Lower leg skin (tissue), 4 donors: ENCODE data around the gene CADM3. TPM values are rescaled to one million over a fixed set of nuclear protein-coding genes. Genes with fewer than 3 reads are reported as not detected.
A peak's percentile ranks its signal among the peaks of the same experiment; 100 is the strongest.

ENCODE experiments used
- DNase-seq, 2 donors: peaks; one replicate each; pipeline ENCODE4 v3.0.0-alpha.2; 2019; ENCODE audit warnings: low spot score in 2 of 2
- H3K4me3 ChIP-seq: fragments of 200-600 bp; sonication (generic); 2 replicates; pipeline ENCODE4 v1.5.1; 2017; ENCODE audit warnings: mild to moderate bottlenecking, low read depth; ENCODE audit not compliant: poor library complexity, severe bottlenecking
- POLR2A ChIP-seq, 2 donors: fragments of 450-650 bp; IDR thresholded peaks; one replicate each; pipeline ENCODE4 v1.6.1; 2016 to 2017; ENCODE audit warnings: antibody characterized with exemption in 2 of 2, mild to moderate bottlenecking in 1 of 2, moderate library complexity in 1 of 2
- WGBS, 2 donors: methylation state at CpG; one replicate each; pipeline ENCODE4 v1.1.5; 2018; 5-methylcytosine and 5-hydroxymethylcytosine counted together
- intact Hi-C: fragments of 100-400 bp; cut with DNase I; formaldehyde crosslinking; loops from one replicate; pipeline ENCODE4 v1.15.0; 2023; ENCODE audit warnings: low total_unique reads
- total RNA-seq, 4 donors: library from RNA; depleted of rRNA; stranded (reverse); fragments of >200 nt; gene quantifications; one replicate each; pipeline ENCODE4 v1.1.0, GENCODE V29; 2016
- TF ChIP-seq, protein P1 (sequence below), 3 donors: fragments of 450-650 bp; IDR thresholded peaks; one replicate each; pipeline ENCODE4 v1.5.1; 2016; ENCODE audit warnings: antibody characterized with exemption in 3 of 3, mild to moderate bottlenecking in 3 of 3, moderate library complexity in 2 of 3

CADM3 gene
- total RNA-seq, 4 donors from 2014 or later: 2.6 to 11.0 (median 6.6) TPM

- WGBS, 2 donors: 64 to 70% methylated on average over 3 of the region's 3 CpGs
- intact Hi-C loops: no loop called here
- no peak for TF ChIP-seq POLR2A (IDR thresholded peaks at IDR 0.05)
- TF ChIP-seq, protein P1, sequence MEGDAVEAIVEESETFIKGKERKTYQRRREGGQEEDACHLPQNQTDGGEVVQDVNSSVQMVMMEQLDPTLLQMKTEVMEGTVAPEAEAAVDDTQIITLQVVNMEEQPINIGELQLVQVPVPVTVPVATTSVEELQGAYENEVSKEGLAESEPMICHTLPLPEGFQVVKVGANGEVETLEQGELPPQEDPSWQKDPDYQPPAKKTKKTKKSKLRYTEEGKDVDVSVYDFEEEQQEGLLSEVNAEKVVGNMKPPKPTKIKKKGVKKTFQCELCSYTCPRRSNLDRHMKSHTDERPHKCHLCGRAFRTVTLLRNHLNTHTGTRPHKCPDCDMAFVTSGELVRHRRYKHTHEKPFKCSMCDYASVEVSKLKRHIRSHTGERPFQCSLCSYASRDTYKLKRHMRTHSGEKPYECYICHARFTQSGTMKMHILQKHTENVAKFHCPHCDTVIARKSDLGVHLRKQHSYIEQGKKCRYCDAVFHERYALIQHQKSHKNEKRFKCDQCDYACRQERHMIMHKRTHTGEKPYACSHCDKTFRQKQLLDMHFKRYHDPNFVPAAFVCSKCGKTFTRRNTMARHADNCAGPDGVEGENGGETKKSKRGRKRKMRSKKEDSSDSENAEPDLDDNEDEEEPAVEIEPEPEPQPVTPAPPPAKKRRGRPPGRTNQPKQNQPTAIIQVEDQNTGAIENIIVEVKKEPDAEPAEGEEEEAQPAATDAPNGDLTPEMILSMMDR (IDR thresholded peaks at IDR 0.05): no peak
Observed at GRCh38 chr1:159152031-159152430, 19.4 kb upstream of the CADM3 start.

GRCh38 chr1:159161001-159161718, 10.3 kb upstream of the CADM3 start:
- intact Hi-C loops: loop anchor here (5.0 kb wide), 1 partner anchor 41 kb away; the partner anchor contains the start of gene ACKR1
- 1 to 2% methylated on average over 4 of the region's 4 CpGs for WGBS, 2 donors
- no peak overlapping the region for H3K4me3 ChIP-seq
- TF ChIP-seq, protein P1 (IDR thresholded peaks at IDR 0.05): peak in 1 of 3 donors; percentile 98
- TF ChIP-seq POLR2A (IDR thresholded peaks at IDR 0.05): no peak
- peak; percentile 70 to 90 for DNase-seq

More at GRCh38 chr1:159152031-159152430, 19.4 kb upstream of the CADM3 start:
- H3K4me3 ChIP-seq: no peak overlapping the region
- DNase-seq: no peak

DNA sequence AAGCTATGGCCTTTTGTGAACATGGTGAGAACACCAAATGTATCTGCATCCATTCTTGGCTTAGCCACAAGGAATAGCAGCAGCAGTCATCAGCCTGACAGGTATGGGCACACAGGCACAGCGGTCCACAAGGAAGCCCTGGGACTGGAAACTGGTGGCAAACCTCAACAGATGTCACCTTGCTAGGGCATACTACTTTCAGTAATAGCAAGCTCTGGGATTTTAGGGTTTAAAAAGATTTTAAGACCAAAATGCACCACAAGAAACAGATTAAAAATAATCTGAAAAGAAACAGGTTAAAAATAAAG, 9.7 kb upstream of the CADM3 start:
- H3K4me3 ChIP-seq: no peak overlapping the region
- 90 to 94% methylated on average over 1 of the region's 1 CpG for WGBS, 2 donors
- intact Hi-C loops: loop anchor here (5.0 kb wide), 1 partner anchor 41 kb away; the partner anchor contains the start of gene ACKR1
- DNase-seq: no peak
- TF ChIP-seq POLR2A (IDR thresholded peaks at IDR 0.05): no peak
- TF ChIP-seq, protein P1 (IDR thresholded peaks at IDR 0.05): no peak

GRCh38 chr1:159162516-159163265, 8.7 kb upstream of the CADM3 start:
- H3K4me3 ChIP-seq: no peak overlapping the region
- WGBS, 2 donors: 63 to 74% methylated on average over 4 of the region's 4 CpGs
- TF ChIP-seq POLR2A (IDR thresholded peaks at IDR 0.05): no peak
- TF ChIP-seq, protein P1 (IDR thresholded peaks at IDR 0.05): no peak
- DNase-seq: no peak
- intact Hi-C loops: loop anchor here (5.0 kb wide), 1 partner anchor 40 kb away; the partner anchor contains the start of gene ACKR1

GRCh38 chr1:159163614-159164228, 7.7 kb upstream of the CADM3 start:
- TF ChIP-seq, protein P1 (IDR thresholded peaks at IDR 0.05): no peak
- TF ChIP-seq POLR2A (IDR thresholded peaks at IDR 0.05): no peak
- intact Hi-C loops: loop anchor here (5.0 kb wide), 1 partner anchor 39 kb away; the partner anchor contains the start of gene ACKR1
- no peak for DNase-seq
- H3K4me3 ChIP-seq: no peak overlapping the region
- 60 to 64% methylated on average over 9 of the region's 9 CpGs for WGBS, 2 donors
